NCI-H2196 treated with DMSO at 0.1 percent for 48 hours (cell line): ENCODE measurements around the gene DGUOK.
"Not testable (repeated sequence)": the region's sequence is repeated elsewhere in the genome, so short reads cannot be mapped to it uniquely, and the experiment has no call there.

Experiments used
- DNase-seq: peaks from one replicate; lab custom pipeline; 2025; ENCODE audit not compliant: unreplicated experiment; lab: John Stamatoyannopoulos, UW

The DGUOK gene

GRCh38 chr2:73920577-73921545, 5.8 kb upstream of the DGUOK start:
- no peak for DNase-seq

DNA sequence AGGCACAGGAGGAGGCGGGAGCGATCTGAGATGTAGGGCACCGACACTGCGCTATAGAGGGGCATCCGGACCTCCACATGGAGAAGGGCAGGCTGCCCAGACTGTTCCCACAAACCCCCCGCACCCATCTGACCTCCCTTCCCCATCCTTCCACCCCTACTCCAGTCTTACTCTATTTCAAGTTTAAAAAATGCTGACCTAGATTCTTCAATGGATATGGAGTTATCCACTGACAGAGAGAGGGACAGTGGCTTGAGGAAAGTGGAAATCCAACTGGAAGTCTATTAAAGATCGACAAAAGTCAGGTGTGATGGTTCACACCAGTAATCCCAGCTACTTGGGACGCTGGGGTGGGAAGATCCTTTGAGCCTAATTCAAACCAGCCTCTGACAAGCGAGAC, 5.1 kb upstream of the DGUOK start:
- no peak for DNase-seq

DNA sequence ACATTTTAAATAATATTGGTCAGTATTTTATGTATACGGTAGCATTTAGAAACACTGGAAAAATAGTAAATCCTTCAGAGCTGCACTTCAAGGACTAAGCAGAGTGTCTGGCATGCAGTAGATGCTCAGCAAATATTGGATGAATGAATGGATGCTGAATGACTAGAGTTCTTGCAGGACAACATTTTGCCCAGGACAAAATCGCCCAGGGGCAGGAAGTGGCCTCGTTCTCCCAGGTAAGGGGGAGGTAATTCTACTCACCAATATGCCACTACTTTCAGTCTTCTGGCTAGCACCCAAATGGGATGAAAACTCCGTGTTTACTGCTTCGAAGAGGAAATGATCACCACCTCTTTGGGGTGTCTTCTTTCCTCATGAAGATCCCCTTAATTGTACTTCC, 4.0 kb upstream of the DGUOK start:
- no peak for DNase-seq

- no peak for DNase-seq
These were observed 1.5 kb upstream of the DGUOK start for GRCh38 chr2:73925033-73925704.

DNA sequence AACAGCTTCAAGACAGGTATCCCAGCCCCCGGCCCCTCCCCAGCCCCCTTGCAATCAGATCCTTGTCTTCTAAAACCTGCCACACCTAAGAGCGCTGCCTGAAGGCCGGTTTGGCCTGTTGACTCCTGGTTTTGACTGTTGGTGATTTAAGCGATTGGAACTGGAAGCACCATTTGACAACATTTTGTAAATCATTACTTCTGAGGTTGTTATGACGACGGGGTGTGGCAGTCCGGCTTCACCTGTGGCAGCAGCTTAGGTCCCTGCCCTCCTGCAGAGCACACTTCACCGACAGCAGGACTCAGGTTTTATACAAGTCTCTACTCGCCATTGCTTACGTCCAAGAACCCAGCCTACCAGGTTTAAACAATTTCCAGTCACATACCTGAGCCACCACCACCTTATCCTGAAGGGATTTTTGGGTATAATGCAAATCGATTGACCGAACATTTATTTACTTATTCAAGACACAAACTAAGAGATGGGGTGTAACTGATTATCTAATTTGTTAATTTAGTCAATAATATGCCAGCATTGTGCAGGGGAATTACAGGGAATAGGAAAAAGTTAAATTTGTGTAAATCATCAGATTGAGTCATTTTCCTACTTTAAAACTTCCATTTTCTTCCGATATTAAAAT, 707 bp upstream of the DGUOK start:
- DNase-seq = no peak

DNA sequence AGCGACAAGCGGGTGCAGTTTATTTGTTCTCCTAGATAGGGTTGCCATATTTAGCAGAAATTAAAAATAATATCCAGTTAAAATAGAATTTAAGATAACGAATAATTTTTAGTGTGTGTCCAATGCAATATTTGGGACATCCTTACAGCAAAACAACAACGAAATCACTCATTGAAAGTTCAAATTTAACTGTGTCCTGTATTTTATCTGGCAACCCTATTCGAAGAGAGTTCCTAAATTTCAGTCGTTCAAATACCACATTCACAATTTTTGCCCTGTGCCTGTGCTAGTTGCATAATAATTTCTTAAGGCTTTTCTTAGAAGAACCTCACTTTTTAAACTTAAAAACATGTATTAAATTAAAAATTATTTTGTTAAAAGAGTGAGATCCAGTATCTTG, 664 bp downstream of the DGUOK start:
- DNase-seq = no peak

DNA sequence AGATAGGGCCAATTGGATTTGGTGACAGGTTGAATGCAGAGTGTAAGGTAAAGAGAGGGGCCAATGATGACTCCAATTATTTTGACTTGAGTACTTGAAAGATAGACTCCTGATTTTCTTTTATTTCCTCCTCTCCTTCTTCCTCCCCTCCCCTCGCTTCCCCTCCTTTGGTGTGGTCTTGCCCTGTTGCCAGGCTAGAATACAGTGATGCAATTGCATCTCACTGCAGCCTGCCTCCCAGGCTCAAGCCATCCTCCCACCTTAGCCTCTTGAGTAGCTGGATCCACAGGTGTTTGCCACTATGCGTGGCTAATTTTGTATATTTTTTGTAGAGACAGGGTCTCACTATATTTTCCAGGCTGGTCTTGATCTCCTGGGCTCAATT, 2.3 kb downstream of the DGUOK start:
- no peak for DNase-seq

DNA sequence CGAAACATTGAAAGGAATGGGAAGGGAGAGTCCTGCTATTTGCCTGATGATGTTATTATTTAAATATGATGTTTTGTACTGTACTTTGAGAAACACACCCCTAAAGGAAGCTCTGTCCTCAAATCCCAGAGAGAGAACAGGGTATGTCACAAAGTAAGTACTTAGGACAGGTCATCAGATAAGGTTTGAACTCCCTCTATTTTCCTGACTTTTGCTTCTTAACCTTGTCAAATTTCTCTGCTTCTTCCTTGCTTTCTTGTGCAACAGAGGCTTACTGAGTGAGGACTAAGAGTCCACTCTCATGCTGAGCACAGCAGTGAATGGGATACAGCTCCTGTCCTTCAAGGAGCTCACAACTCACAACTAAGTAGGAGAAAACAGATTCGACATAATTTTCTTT, 3.7 kb downstream of the DGUOK start:
- DNase-seq = no peak

GRCh38 chr2:73931531-73932500, 5.1 kb downstream of the DGUOK start:
- no peak for DNase-seq

DNA sequence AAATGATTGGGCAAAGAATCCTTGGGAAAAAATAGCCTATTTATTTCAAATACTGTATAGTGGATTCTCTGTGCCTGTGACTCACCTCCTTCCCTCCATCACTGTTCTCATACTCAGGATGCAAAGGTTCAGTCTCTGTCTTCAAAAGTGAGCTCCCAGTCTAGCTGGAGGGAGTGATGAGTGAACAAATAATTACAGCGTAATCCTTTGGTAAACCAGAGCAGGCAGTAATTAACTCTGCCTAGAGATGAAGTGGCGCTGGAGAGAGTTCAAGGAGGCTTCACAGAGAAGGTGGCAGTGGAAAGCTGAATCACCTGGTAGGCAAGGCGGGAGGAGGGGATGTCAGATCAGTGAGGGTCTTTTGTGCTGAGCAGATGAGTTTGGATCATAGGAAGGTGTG, 6.5 kb downstream of the DGUOK start:
- no peak for DNase-seq

DNA sequence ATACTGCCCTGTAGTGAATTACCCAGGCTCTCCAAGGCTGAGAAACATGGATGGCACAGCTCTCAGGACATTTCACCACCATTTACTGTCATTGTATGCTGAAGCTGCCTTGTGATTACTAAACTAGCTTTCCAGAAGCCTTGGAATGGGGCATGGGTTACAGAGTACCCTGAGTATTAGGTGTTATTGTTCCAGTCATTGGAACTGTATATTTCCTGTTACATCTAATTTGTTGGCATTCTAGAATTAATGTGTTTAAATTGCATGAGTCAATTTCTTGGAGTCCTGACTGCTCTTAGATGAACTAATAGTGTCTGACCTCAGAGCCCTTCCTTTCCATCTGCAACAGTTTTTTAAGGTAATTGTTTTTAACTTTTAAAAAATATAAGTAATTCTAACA, 9.0 kb downstream of the DGUOK start:
- DNase-seq = no peak

GRCh38 chr2:73937103-73937885, 10.6 kb downstream of the DGUOK start:
- no peak for DNase-seq

- DNase-seq = no peak
These were observed 11.2 kb downstream of the DGUOK start for GRCh38 chr2:73937899-73938298.

GRCh38 chr2:73938718-73939352, 12.2 kb downstream of the DGUOK start:
- DNase-seq = no peak

- DNase-seq = no peak
These were observed 12.7 kb downstream of the DGUOK start for GRCh38 chr2:73939419-73939818.

- DNase-seq = not testable (repeated sequence)
These were observed 13.4 kb downstream of the DGUOK start for GRCh38 chr2:73940066-73940465.

DNA sequence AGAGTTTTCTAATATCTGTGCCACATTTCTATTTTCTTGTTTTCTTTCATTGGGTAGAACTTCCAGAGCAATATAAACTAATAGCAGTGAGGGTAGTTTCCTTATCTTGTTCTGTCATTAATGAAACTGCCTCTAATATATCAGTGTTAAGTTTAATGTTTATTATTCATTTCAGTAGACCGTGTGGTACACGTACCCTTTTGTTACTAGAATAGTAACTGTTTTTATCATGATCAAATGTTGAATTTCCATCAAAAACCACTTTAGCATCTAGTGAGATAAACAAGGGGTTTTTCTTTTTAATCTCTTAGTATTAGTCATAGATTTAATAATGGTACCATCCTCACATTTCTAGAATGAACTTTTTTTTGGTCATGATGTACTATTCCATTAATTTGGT, 16.0 kb downstream of the DGUOK start:
- DNase-seq = no peak

- DNase-seq = no peak
These were observed 18.0 kb downstream of the DGUOK start for GRCh38 chr2:73944714-73945113.

DNA sequence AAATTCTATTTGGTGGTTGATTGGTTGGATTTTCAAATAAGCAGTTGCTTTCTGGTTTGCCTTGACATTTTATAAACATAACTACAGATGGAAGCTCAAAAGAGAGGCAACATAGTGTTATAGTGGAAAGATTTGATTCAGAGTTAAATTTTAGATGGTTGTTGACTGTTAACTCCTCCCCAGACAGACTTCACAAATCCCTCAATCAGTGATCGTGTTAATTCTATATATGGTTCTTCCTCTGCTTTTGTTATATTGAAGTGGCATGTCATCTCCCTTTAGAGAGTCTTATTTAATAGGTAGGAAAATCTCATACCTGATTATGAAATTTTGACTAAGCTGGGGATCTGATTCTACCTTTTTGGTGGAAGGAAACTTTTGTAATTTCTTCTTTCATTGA, 19.5 kb downstream of the DGUOK start:
- DNase-seq = no peak

DNA sequence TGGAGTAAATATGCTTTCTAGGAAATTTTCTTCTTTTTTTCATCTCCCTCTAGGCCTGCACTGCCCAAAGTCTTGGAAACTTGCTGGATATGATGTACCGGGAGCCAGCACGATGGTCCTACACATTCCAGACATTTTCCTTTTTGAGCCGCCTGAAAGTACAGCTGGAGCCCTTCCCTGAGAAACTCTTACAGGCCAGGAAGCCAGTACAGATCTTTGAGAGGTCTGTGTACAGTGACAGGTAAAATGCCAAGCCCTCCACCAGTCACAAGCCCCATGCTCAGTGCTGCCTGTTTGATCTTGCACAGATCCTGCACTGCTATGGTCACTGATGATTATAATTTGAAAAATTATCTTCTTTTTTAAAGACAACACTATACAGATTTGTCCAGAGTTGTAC, 20.0 kb downstream of the DGUOK start:
- no peak for DNase-seq
